HG03575 (cell line): ENCODE results near the gene SPIN1.

Experiments used
- ATAC-seq: cut with Tn5 transposase; IDR thresholded peaks from one replicate; pipeline ENCODE4 v1.9.1; 2021; ENCODE audit not compliant: unreplicated experiment, insufficient number of reproducible peaks, low FRiP score; ENCODE audit errors: extremely low read depth

Gene SPIN1

GRCh38 chr9:88426651-88427050 is 38.4 kb downstream of the SPIN1 start:
- ATAC-seq: no peak

DNA sequence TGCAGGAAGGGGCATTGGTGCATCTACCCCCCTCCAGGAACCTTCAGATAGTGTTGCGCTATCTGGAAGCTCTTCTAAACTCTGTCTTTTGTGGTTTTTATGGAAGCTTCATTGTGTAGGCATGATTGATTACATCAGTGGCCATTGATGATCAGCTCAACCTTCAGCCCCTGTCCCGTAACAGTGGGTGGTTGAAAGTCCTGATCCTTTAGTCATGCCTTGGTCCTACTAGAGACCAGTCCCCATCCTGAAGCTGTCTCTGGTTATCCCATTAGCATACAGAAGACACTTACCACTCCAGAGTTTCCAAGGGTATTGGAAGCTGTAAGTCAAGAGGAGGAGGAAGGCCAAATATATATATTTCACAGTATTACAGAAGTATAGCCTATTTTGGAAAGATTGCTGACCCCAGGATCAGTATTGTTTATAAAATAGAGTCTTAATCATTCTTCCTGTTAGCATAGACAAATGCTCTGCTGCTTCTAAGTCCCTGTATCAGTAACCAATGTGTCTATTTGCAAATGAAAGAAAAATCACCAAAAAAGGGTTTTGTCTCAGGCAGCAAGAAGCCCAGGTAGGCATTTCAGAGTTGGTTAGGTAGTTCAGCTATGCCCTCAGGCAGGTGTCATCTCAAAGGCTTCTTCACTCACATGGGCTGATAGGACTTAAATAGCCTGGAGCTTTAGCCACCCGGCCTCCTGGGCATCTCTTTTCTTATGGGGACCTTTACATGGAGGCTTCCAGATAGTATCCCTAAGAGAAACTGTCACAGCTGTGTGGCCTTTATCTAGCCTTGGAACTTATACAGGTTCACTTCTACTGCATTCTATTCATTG is 41.6 kb downstream of the SPIN1 start:
- ATAC-seq: no peak

GRCh38 chr9:88433583-88434255 is 45.5 kb downstream of the SPIN1 start:
- ATAC-seq: no peak

- ATAC-seq: no peak
Measured at GRCh38 chr9:88435336-88435735, 47.1 kb downstream of the SPIN1 start.

DNA sequence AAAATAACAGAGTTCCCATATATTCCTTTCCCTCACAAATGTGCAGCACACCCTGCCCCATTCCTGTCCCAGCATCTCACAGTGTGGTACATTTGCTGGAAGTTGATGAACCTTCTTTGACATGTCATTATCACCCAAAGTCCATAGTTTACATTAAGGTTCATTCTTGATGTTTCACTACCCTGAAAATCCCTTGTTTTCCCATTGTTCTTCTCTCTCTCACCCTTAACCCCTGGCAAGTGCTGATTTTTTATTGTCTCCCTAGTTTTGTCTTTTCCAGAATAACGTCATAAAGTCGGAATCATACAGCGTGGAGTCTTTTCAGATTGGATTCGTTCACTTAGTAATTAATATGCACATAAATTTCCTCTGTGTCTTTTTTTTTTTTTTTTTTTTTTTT is 48.1 kb downstream of the SPIN1 start:
- no peak for ATAC-seq

DNA sequence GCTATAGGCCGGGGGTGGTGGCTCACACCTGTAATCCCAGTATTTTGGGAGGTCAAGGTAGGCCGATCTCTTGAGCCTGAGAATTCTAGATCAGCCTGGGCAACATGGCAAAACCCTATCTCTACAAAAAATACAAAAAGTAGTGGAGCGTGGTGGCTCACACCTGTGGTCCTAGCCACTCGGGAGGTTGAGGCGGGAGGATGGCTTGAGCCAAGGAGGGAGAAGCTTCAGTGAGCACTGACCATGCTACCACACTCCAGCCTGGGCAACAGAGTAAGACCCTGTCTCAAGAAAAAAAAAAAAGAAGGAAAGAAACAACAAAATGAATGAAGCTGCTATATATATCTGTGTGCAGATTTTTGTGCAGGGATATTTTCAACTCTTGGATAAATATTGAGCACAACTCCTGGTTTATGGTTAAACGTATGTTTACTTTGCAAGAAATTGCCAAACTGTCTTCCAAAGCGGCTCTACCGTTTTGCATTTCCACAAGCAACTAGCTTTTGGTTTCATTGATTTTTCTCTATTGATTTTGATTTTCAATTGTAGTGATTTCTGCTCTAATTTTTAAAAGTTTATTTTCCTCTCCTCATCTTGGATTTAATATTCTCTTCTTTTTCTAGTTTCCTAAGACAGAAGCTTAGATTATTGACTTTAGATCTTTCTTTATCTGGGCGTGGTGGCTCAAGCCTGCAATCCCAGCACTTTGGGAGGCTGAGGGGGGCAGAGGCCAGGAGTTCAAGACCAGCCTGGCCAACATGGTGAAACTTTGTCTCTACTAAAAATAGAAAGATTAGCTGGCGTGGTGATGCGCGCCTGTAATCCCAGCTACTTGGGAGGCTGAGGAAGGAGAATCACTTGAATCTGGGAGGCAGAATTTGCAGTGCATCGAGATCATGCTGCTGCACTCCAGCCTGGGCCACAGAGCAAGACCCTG is 49.2 kb downstream of the SPIN1 start:
- no peak for ATAC-seq

DNA sequence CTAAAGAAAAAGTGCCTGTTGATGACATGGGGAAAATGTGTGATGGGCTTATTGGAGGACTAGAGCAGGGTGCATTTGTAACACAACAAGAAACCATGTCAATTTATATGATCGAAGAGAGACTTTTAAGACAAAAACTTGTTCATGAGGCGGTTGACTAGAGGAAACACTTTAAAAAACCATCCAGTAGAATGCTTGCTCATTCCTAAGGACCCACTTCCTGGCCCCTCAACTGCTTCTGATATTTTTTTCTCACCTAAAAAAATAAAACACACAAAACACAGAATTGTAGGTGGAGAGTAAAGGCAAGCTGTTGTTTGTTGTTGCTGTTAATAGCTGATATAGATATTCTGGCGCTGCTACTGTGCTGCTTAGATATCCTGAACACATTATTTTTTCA is 50.6 kb downstream of the SPIN1 start:
- no peak for ATAC-seq

DNA sequence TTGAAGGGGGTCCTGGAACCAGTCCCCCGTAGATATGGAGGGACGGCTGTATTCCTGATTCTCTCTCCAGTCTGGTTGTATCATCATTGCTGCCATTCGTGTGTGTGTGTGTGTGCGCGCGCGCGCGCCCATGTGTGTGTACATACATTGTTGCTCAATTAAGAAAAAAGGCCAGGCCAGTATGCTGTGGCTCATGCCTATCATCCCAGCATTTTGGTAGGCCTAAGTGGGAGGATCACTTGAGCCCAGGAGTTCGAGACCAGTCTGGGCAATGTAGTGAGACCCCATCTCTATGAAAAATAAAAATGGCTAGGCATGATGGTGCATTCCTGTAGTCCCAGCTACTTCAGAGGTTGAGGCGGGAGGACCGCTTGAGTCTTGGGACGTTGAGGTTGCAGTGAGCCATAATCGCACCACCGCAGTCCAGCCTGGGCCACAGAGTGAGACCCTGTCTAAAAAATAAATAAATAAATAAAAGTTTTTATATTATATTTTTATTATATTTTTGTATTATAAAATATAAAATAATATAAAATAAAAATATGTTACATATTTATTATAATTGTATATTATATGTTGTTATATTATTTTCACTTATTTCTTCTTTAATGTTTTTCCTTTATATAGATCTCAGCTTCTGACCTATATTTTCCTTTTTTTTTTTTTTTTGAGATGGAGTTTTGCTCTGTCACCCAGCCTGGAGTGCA is 53.2 kb downstream of the SPIN1 start:
- no peak for ATAC-seq

GRCh38 chr9:88443480-88444113 is 55.4 kb downstream of the SPIN1 start:
- no peak for ATAC-seq

- no peak for ATAC-seq
Measured at GRCh38 chr9:88446728-88447127, 58.5 kb downstream of the SPIN1 start.

DNA sequence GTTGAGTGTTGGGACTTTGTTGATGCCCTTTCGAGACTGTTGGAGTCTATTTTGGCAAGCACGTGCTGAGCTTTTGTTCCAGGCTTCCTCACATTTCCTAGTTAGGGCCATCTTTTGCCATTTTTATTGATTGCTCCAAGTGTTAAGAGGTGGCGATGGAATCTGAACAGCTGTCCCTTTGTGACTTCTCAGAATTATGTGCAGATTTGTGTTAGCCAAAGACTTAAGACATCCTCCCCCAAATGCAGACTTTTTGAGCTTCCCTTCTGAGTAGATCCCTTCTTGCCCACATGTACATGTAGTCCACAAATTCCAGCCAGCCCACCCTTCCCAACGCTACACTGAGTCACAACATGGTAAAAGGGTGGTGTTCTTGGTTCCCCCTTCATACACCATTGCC is 59.2 kb downstream of the SPIN1 start:
- no peak for ATAC-seq

DNA sequence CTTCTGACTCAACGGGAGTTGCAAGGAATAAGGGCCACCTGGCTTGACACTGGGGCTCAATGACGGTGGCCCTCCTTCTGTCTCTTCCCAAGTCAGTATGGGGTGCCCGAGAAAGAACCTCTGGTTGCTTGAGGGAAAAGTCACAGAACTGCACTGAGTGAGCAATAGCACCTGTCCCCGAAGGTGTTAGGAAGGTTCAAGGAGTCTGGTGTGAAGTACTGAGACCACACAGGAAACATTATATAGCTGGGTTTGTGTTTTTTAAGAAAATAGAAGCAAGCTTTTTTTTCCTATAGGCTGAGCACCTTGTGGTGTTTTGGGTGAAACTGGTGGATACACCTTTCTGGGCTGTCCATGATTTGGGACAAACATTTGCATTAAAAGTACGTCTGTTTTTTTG is 62.9 kb downstream of the SPIN1 start:
- no peak for ATAC-seq

DNA sequence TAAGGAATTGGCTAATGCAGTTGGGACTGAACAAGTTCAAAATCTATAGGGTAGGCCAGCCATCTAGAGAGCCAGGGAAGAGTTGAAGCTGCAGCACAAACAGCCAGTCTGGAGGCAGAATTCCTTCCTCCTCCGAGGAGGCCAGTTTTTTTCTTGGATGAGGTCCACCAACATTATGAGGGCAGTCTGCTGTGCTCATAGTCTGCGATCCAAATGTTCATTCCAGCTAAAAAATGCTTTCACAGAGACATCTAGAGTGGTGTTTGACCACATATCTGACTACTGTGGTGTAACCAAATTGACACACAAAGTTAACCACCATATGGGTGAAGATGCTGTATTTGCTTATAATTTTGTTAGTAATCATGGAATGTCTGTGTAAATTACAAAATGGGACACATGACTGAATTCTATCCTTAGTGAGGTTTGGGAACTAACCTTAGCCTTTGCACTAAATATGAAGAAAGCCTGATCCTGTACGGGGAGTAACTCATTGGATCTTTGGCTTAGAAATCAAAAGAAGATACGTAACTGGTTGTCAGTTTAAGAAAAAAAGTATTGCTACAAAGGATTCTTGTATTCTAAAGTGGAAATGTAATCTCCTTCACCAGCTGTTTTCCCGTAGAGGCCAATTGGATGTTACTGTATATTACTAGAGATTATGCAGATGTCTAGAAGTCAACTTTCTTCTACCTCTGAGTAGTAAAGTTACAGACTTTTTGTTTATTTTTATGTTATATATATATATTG is 70.6 kb downstream of the SPIN1 start:
- ATAC-seq: no peak

DNA sequence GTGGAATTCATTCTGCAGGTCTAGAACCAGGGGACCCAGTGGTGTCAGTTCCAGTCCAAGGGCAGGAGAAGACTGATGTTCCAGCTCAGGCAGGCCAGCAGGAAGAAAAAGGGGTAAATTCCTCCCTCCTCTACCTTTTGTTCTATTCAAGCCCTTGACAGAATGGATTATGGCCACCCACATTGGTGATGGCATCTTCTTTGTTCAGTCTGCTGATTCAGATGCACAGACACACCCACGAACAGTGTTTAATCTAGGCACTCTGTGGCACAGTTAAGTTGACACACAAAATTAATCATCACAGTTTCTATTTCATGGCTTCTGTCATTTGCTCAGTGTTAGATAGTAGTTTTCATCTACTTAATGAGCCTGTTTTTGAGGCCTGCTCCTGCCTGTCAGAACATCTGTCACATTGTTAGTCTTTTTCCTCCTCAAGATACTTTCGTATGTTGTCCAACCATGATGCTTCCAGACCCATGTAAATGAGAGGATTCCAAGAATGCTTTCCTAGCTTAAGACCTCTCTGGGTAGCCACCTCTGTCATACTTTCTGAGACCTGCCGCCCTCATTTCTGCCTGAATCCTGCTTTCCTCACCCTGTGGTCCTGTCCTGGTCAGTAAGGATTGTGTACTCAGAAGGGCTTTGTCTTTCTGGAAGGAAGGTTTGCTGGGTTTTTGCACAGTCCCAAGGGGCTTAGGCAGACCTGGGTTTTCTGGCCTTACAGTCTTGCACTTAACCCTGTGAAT is 72.5 kb downstream of the SPIN1 start:
- no peak for ATAC-seq

DNA sequence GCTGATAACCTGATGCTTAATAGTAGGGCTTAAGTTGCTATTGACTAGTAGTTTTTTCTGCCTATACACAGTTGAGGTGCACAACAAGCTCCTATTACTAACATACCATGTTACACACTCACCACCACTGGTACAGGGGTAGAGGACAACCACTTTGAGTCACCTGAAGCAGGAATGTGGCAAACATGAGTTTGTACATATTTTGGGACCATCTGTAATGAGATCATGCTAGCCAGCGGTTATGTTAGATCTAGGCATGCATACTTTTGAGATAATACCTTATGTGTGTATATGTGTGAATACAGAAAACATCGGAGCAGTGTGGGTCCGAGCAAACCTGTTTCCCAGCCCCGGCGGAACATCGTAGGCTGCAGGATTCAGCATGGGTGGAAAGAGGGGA is 73.9 kb downstream of the SPIN1 start:
- ATAC-seq: no peak

GRCh38 chr9:88464851-88465250 is 76.6 kb downstream of the SPIN1 start:
- ATAC-seq: no peak

GRCh38 chr9:88468226-88468625 is 80.0 kb downstream of the SPIN1 start:
- no peak for ATAC-seq
